ENCODE results near the gene HOXA6. TPM values are rescaled to one million over a fixed set of nuclear protein-coding genes. Genes with fewer than 3 reads are reported as not detected.

Gene HOXA6
- total RNA-seq, 1 donor from 2014 or later, result not detected

- intact Hi-C loops (cut with micrococcal nuclease), result no loop called here
Observed at GRCh38 chr7:27101957-27102580, 45.5 kb downstream of the HOXA6 start.

- intact Hi-C loops (cut with micrococcal nuclease), result no loop called here
Observed at GRCh38 chr7:27101171-27101956, 46.2 kb downstream of the HOXA6 start.

- intact Hi-C loops (cut with micrococcal nuclease), result no loop called here
Observed at GRCh38 chr7:27100694-27101170, 46.8 kb downstream of the HOXA6 start.

DNA sequence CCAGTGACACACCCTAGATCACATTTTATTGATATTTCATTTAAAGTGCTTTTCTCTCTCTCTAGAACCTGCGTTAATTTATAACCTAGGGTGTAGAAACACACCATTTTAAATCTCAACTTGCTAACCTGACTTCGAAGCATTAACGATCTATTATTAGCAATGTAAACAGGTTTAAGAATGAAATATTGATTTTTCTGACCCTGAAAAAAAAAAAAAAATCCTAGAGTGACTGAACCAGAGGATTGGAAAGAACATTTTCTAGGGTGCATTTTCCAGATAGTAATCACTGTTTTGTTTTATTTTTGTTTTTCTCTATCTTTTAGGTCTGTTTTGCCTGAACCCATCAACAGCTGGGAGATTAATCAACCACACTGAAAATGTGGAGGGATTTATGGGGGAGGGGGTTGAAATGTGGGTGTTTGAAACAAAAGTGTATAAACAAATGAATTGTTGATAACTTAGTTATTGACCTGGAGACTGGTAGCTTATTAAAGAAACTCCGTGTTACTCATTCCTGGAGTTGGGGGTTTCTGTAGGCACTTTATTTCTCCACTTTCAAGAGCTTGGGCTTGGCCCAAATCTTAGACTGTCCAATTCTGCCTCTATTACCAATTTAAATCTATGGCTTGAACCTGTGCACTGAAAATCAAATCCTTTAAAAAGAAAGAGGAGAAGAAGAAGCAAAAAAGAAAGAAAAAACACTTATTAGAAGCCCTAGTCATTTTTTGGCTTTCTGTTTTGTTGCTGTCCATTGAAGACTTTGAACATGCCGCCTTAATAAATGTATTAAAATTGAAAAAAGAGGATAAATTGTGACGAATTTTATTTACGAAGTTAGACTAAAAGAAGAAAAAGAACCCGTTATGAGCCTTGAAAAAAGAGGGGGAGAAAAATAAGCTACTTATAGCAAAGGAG, 47.9 kb downstream of the HOXA6 start:
- intact Hi-C loops (cut with micrococcal nuclease), result loop anchor here (5.0 kb wide), 1 partner anchor 143 kb away; the partner anchor contains the start of gene EVX1

GRCh38 chr7:27098578-27099451, 48.8 kb downstream of the HOXA6 start:
- intact Hi-C loops (cut with micrococcal nuclease), result loop anchor here (5.0 kb wide), 1 partner anchor 143 kb away; the partner anchor contains the start of gene EVX1

DNA sequence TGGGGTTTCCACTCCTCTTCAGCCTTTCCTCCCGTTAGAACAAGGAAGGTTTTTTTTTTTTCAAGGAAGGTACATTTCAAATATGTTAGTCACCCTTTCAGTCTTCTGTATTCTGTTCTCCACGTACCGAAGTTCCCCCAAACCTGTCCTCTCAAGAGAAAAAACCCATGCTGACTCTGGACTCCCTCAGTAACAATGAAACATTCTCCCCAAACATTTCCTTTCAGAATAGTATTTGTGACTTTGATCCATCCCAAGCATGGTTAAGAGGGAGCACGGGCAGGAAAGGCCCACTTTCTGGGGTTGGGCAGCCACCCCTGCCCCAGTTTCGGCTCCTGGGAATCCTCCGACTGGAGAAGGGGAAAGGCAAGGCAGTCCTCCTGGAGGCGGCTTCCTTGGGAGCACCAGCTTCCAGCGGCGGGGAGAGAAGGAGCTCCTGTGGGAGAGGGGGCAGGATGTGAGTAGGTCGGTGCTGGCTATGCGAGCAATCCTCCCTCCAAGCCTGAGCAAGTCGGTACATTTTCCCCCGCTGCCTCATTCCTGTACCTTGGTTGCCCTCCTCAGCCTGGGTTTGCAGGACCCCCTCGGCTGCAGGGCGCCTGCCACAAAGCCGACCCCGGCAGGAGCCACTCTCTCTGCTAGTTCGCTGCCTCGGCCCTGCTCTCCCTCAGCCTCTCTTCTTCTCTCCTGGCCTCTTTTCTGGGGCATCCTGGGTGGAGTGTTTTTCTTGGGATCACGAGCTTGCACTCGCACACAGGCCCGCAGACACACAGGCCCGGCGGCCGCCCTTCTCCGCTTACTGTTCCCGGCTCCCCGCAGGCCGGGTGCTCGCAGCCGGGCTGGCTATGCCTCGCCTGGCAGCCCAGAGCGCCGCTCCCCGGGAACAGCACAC, 49.6 kb downstream of the HOXA6 start:
- intact Hi-C loops (cut with micrococcal nuclease), result loop anchor here (2.0 to 5.0 kb wide), 5 partner anchors 63 to 1235 kb away; partner anchors contain the start of gene EVX1

DNA sequence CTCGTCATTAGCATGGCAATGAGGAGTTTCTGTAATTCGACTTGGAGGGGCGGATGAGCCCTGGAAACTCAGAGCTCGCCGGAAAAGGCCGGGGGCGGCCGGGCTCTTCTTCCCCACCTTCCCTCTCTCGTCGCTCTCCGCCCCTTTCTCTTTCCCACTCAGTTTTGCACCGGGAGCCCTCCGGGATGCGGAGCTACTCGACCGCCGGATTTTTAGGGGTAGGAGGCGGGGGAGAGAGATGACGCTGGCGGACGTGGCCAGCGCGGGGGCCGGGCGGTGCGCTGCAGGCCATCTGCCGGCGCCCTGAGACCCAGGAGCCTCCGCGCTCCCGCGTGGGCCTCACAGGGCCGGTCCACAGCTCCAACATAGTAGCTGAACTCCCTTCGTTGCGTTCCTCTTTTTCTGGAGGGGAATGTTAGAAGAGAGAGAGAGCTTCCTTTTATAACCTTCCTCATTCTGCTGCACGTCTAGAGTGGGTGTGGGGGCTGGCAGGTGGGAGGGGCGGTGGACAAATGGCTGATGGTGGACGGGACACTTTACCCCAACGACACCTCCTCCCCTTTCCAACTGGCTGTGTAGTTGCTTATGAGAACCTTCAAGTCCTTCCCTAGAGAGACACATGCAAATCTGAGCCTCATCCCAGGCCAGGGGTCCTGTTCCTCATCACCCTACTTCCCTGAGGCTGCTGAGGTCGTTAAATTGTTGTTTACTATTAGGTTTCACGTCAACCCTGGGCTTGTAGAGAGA, 50.6 kb downstream of the HOXA6 start:
- intact Hi-C loops (cut with micrococcal nuclease), result loop anchor here (1.0 to 5.0 kb wide), 7 partner anchors 33 to 1234 kb away; partner anchors contain the start of genes EVX1 and HOXA4

DNA sequence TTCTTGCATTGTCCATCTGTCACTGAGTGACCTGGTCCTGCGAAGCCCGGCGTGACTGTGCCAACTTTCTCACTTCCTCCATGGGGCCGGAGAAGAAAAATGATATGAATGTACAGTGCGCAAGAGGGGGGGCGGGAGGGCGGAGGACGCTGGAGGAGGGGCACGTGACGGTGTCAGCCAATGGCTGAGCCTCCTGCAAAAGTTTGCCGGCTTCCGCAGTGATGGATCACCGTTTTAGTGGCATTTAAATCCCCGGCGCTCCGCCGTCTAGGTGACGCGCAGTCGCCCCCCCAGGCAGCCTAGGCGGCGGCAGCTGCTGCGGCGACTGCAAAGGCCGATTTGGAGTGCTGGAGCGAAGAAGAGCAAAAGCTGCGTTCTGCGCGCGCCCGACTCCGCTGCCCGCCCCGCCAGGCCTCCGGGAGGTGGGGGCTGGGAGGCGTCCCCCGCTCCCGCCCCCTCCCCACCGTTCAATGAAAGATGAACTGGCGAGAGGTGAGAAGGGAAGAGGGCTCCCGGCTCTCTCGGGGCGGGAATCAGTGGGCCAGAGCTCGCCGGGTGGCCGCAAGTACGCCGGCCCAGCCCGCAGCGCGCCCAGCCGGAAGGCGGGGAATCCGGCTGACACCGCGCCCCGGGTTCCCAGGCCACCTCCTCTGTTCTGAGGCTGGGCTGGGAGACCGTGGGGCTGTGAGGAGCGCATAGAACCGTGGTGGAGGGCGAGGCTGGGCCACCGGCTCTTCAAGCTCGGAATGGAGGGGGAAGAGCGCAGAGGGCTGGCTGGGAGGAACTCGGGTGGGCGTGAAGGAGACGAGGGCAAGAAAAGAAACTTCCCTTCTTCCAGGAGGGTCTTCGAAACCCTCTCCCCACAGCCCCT, 51.4 kb downstream of the HOXA6 start, which contains the start of gene HOXA1:
Gene HOXA1, minus strand, starts transcription at position 104 of the 871 bp plus-strand sequence. Its CDS starts 88 bp downstream, at position 16.
- intact Hi-C loops (cut with micrococcal nuclease), result loop anchor here (1.0 to 5.0 kb wide), 8 partner anchors 34 to 1233 kb away; partner anchors contain the start of genes EVX1 and HOXA4

Other genes with a start within 250 kb of the HOXA6 start
- gene HOXA1, start 51.8 kb downstream of the HOXA6 start, total RNA-seq, result 0.22 and 0.41 TPM in 2 replicates
- not detected in 2 replicates for gene HOXA2, start 45.1 kb downstream of the HOXA6 start, total RNA-seq
- 0.22 TPM in 1 of 2 replicates, not detected in the other for gene HOXA4, start 17.0 kb downstream of the HOXA6 start, total RNA-seq
- gene HOXA5, start 4.1 kb downstream of the HOXA6 start, total RNA-seq, result not detected in 2 replicates
- not detected in 2 replicates for gene HOXA3, start 4.8 kb upstream of the HOXA6 start, total RNA-seq
- gene HOXA7, start 8.9 kb upstream of the HOXA6 start, total RNA-seq, result not detected in 2 replicates
- not detected in 2 replicates for gene HOXA9, start 17.8 kb upstream of the HOXA6 start, total RNA-seq
- not detected in 2 replicates for gene HOXA10, start 26.5 kb upstream of the HOXA6 start, total RNA-seq
- gene HOXA11, start 37.5 kb upstream of the HOXA6 start, total RNA-seq, result not detected in 2 replicates
- gene HOXA13, start 52.3 kb upstream of the HOXA6 start, total RNA-seq, result not detected in 2 replicates
- not detected in 2 replicates for gene EVX1, start 95.0 kb upstream of the HOXA6 start, total RNA-seq